CD4-positive, alpha-beta T cell treated with Interleukin-4 for 4 hours (primary cell): ENCODE results near the gene CD3G.
A peak's percentile ranks its signal among the peaks of the same experiment; 100 is the strongest.
"Not testable (repeated sequence)": the region's sequence is repeated elsewhere in the genome, so short reads cannot be mapped to it uniquely, and the experiment has no call there.

Experiments
- DNase-seq: peaks from one replicate; pipeline ENCODE4 v3.0.0-alpha.2; 2020

Gene CD3G

DNA sequence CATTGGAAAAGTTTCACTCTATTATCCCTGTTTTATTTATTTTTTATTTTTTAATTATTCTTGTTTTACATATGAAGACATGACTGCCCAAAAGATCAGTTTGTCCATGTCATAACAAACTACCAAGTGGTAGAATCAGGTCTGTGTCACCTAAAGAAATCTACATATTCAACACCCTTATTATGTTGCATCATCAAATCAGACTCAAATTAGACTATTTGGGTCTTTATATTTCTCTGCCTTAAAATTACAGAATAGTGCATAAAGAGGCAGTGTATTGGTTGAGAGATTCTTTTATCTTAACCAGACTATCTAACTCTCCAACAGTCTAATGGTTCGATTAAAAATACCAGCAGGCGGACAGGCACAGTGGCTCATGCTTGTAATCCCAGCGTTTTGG lies 38.8 kb downstream of the CD3G start:
- DNase-seq, result no peak

- no peak for DNase-seq
Observed at GRCh38 chr11:118383657-118384056, 39.5 kb downstream of the CD3G start.

DNA sequence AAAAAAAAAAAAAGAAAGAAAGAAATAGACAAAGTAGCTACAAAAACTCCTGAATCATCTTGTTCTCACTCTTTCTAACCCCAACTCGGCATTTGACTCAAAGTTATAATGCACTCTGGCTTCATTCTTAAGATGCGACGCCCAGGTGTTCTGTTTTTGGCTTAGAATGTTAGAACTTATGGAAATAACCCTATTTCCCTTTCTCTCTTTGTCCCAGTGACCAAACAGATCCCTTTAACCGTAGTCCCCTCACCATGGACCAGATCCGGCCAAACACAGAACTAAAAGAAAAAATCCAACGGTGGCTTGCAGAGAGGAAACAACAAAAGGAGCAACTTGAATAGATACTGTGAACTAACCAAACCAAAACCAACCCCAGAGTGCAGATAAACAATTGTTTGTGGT lies 52.0 kb downstream of the CD3G start:
- peak; percentile 39 for DNase-seq

- DNase-seq, result no peak
Observed at GRCh38 chr11:118397448-118397847, 53.3 kb downstream of the CD3G start.

DNA sequence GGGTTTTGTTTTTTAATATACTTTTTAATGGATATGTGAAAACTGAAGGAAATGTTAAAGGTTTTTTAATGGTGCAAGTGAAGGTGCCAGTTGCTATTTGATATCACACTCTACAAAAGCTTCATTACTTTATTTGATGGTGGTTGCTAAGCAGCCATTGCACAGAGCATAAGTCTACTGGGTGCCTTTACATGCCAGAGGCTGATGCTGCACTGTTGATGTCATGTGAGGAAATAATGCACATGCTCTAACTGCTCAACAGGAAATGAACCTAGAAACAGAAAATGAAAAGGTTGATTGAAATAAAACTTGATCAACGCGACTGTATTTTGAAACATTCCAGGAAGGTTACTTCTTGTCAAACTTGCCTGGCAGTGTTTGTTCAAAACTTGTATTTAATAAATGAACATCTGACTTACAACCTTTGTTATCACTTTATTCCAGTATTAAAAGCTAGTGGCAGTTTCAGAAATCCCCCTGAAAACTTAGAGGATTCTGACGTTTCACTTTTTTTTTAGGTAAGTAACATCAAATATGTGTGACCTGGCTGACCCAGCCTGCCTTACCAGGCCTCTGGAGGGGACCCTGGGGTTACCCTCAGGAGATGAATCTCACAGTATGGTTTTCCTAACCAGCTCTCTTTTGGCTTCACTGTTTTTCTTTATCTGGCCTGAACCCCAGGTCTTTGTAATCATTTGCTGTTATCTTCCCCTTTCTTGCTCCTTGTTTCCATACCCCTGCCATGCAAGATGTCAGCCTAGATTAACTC lies 54.8 kb downstream of the CD3G start:
- peak; percentile 88 for DNase-seq

DNA sequence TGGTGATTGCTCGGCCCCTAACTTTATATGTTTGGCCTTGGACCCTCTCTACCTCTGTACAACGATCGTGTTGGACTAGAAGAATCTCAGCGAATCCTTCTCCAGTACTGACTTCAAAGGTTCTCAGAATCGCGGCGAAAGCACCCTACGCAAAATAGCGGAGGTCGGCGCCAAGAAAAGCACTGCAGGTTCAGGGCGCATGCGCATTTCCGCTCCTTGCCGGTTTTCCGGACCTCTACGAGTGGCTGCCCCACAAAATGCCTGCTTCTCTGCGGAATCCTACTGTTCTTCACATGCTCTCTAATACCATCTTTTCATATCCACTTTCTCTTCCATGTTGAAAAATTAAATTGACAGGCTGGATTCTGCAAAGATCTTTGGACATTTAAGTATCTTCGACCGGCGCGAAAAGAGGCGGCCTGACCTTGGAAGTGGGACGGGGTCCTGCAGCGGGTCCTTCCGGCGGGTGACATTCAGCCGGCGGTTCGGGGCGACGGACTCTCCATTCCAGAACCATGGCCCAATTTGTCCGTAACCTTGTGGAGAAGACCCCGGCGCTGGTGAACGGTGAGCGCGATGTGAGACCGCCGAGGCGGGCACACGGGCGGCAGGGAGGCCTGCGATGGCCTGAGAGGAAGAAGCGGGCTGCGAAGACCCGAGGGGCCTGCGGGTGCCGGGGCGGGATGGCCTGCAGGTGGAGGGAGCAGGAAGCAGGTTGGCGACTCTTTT lies 57.2 kb downstream of the CD3G start, which contains the start of gene ATP5MG:
TSS of gene ATP5MG (plus strand) at position 456 of the 729 bp plus-strand sequence. CDS start at position 516, 60 bp downstream.
- peak; percentile 91 for DNase-seq

DNA sequence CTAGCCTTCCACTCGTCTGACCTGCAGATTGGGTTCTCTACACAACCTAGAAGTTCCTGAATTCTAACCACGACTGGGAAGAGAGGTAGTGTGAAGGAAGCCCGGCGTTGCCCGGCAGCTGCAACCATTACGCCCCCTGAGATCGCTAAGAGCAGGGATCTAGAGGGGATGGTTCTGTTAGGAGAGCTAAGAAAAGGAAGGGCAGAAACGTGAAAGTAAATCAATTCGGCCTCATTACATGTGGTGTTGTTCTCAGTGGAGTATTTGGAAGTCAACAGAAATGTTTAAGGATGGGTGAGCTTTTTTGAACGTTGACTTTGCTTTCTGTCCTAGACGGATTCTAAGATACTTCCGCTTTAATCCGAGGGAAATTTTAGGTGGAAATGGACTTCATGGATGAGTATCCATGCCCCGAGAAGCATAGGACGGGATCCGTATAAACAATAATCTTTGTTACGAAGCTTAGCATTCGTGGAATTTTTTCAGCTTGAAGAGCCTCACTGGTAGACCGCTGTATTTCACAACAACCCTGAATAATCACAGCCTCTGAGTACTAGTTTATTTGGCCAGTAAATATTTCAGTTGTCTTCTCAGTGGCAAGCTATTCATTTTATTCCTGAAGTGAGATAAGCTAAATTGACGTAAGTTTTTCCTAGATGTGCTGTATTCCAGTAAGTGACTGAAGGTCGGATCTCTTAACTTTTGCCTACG lies 57.9 kb downstream of the CD3G start:
- DNase-seq, result no peak

DNA sequence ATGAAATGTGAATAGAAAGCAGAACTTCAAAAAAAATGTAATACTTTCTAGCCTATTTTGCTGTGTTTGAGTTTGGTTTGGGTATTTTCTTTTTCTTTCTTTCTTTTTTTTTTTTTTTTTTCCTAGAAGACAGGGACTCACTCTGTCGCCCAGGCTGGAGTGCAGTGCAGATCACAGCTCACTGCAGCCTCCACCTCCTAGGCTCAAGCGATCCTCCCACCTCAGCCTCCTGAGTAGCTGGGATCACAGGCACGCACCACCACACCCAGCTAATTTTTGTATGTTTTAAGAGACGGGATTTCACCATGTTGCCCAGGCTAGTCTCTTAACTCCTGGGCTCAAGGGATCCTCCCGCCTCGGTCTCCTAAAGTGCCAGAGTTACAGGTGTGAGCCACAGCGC lies 58.5 kb downstream of the CD3G start:
- not testable (repeated sequence) for DNase-seq
